ENCODE measurements around the gene CADPS2.
"Not testable (repeated sequence)": the region's sequence is repeated elsewhere in the genome, so short reads cannot be mapped to it uniquely, and the experiment has no call there.

CADPS2 gene

DNA sequence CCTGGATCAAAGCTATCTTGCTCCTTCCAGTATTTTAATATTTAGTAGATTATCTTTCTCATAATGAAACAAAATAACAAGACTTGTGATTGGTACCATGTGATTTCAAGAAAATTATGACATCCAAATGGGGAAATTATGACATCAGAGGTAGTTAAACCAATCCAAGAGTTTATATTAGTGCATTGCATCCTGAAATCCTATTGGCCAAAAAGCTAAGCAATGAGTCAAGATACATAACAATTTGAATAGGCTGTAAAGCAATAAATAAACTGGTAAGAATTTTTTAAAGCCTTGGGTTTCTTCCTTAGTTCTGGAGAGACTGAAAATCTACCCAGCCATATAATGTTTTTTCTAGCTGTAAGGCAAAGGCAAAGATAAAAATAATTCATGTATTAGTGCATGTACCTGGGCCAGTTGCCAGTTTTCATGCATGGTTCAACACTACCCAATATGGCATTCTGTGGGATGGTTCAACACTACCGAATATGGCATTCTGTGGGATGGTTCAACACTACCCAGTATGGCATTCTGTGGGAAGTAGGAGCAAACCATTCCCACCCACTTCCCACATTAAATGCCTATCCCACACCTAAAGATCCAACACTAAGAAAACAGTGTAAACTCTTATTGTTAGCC lies 183.3 kb downstream of the CADPS2 start, which contains the start of gene RNF148:
Gene RNF148 (minus strand): TSS at position 51 of the 639 bp plus-strand sequence. CDS start 172 bp downstream, outside the sequence.
- DNase-seq: no peak

DNA sequence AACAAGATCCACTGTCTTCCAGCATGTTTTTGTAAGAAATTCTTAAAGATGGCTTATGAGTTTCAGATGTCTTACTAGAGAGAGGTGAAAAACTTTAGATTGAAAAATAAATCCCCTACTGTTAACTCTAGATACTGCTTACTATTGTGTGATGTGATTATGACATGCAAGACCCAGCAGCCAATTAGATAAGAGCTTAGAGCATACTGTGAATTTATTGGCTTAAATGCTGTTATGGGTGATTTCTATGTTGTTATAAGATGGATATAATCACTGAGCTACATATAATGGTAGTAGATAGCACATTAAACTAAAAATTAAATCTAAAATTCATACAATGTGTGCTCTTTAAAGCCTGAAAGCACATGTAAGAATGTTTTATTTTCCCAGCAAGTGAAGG lies 187.2 kb downstream of the CADPS2 start, which contains the start of gene RNF133:
Gene RNF133 (minus strand): TSS at position 101 of the 400 bp plus-strand sequence. CDS start 199 bp downstream, outside the sequence.
- no peak for DNase-seq

- DNase-seq: no peak
Measured at GRCh38 chr7:122695816-122696215, 190.4 kb downstream of the CADPS2 start.

DNA sequence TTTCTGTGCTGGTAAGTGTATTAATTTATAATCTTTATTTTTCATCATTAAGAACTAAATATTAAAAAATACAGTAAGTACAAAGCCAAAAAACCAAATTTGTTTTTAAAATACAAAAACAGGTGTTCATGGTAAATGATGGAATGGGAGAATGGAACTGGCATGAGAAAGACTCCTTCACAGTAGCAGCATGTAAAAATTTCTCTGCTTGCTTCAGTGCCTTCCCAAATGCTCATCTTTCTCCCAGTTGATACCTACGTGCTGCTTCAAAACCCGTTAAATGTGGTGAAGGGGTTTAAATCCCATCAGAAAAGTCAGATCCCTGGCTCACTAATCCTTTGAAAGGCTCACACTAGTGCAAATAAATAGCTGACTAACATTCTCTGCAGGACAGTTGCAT lies 191.6 kb downstream of the CADPS2 start:
- DNase-seq: no peak

DNA sequence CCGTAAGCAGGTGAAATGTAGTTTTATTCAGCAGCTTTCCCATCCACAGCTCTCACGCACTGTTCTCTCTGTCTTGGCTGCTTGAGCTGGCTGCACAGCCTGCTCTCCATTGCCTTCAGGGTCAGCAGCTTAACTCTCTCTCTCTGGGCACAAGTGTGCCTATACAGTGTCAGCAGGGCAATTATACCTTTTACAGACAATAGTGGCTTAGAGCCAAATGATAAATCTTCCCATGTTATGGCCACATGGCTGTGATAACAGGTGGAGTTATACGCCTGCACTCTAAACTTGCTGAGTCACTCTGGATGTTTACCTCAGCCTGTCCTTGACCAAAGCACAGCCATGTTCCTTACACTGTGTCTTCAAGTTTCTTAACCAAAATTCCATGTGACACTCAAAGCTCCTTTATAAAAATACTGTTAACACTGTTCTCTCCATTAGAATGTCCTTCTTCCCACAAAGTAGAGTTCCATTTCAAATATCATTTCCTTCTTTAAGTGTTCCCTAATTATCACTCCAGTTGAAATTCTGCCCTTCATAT lies 193.4 kb downstream of the CADPS2 start:
- no peak for DNase-seq

DNA sequence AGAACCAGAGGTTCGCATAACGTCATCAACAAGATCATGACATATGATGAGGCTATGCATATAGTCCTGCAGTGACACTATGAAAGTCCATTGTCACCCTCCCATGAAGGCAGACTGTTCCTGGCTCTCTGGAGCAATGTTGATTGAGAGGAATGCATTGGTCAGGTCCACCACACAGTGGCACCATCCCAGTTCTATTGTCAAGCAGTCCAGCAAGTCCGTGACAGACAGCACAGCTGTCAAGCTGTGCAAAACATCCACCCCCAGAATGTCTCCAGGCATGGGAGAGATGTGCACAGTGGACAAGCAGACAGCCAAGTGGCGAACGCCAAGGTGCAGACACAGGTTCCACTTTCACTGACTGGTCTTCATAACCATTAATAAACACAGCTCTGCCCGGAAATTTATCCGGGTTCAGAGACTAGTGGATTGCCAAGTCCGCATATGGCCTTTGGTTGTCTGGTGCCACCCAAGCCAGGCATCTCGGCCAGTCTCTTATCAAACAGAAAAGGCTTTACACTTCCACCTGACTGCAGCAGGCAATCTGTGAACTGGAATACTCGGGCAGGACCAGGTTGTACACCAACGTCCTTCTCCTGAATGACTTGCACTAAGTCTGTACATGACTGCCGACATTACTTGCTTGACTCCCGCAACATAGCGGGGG lies 194.6 kb downstream of the CADPS2 start:
- no peak for DNase-seq

DNA sequence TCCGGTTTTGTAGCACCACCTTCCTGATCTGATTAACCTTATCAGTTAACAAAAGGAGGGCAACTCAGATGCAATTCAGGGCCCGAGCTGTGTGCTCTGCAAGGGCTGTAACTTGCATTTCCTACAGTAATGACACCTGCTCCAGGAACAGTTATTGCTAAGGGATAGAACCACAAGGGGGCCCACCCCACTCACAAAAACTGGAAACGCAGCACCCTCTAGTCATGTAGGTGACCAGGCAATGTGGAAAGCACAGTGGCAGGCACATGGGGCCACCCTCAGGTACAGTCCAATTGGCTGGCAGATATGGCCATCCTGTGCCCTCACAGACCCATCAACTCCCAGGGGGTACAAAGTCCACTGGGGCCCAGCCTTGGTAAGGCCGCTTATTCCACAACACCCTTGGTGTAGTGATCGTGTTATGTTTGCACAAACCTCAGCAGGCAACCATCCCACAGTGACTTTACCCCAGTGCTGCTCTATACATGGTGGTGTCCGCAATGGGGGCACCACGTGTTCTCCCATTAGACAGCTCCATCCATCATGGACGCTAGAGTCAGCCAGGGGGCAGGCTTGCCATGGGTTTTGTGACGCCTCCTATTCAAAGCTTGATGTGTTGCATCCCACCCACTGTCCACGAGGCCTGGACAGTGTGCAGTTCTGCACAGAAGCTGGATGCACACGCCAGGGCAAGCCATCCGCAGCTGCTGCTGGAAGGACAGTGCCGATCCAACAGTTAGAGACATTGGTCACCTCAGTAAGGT lies 196.7 kb downstream of the CADPS2 start:
- no peak for DNase-seq

DNA sequence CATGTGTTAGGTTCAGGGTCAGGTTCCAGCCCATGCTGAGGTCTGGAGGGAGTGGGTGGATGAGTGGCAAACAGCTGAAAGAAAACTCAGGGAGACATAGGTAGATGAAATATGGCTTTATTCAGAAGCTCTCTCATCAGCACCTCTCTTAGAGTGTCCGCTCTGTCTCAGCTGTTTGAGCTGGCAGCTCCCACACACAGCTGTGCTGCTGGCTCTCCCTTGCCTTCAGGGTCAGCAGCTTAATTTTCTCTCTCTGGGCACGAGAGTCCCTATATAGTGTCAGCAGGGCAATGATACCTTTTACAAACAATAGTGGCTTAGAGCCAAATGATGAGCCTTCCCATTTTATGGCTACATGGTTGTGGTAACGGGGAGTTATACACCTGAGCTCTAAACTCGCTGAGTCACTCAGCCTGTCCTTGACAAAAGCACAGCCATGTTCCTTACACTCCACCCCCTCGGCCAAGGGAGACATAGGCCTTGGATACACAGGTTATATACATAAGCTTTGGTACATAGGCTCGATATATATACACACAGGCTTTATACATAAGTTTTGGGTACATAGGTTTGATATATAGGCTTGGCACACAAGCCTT lies 197.8 kb downstream of the CADPS2 start:
- DNase-seq: no peak

DNA sequence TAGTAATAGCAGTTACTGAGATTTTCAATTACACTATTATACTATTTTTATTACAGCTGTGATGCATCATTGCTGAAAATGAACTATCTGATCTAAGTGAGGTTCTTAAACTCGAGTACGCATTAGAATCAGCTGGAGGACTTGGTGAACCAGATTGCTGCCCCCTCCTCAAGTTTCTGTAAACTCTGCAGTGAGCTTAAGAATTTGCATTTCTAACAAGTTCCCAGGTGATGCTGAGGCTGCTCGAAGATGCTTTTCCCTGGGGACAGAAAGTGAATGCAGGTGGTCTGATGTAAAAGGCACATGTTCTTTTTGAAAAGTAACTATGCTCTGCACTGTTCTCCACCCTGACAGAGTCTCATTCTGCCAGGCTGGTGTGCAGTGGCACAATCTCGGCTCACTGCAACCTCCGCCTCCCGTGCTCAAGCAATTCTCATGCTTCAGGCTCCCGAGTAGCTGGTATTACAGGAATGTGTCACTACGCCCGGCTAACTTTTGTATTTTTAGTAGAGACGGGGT lies 199.8 kb downstream of the CADPS2 start:
- no peak for DNase-seq

DNA sequence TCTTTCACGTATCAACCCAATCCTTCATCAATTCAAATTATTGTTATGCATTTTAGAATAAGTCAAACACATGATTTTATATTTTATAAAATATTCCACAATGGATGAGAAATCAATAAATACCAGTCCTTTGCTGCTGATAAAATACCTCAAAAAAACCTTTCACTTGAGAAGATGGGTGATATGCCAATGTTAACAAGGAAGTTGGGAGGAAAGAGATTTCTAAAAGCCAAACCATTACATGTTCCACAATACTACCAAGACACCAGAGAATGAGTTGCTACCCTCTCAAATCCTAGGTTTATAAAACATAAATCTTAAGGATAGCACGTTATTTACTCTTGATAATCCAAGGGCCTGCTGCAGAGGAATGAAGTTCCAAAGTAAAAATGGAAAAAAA lies 201.8 kb downstream of the CADPS2 start:
- DNase-seq: no peak

GRCh38 chr7:122682815-122683550 lies 203.3 kb downstream of the CADPS2 start:
- DNase-seq: no peak

- not testable (repeated sequence) for DNase-seq
Measured at GRCh38 chr7:122681186-122681585, 205.1 kb downstream of the CADPS2 start.

- DNase-seq: no peak
Measured at GRCh38 chr7:122679813-122680212, 206.4 kb downstream of the CADPS2 start.

GRCh38 chr7:122679269-122679709 lies 207.0 kb downstream of the CADPS2 start:
- DNase-seq: not testable (repeated sequence)

DNA sequence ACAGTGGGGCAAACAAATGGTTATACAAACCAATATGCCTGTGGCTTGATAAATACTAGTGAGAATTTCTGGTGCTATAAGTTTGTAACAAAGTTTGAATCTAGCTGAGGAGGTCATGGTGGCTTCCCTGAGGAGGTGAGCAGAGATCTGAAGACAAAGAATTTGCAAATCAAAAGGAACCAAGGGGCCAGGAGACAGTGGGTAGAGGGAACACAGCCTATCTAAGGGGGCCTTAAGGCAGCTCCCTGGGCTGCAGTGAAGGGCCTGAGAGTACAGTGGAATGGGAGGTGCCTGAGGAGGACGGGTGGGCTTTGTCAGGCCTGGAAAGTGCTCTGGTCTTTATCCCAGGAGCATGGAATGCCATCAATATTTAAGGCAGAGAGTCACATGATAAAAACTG lies 209.1 kb downstream of the CADPS2 start:
- no peak for DNase-seq

DNA sequence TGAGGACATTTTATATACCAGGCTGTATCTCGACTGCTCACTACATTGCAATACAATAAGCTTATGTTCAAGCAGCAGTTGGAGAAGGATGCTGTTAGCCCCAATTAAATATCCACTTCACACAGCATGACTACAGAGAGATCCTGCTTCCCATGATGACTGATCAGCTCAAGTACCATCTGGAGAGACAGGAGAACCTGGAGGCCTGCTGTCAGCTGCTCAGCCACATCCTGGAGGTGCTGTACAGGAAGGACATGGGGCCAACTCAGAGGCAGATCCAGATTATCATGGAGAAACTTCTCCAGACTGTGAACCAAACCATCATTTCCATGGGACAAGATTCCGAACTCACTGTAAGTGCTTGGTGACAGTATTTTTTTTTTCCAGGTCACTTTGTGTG lies 209.8 kb downstream of the CADPS2 start:
- no peak for DNase-seq

GRCh38 chr7:122675621-122676020 lies 210.6 kb downstream of the CADPS2 start:
- no peak for DNase-seq

DNA sequence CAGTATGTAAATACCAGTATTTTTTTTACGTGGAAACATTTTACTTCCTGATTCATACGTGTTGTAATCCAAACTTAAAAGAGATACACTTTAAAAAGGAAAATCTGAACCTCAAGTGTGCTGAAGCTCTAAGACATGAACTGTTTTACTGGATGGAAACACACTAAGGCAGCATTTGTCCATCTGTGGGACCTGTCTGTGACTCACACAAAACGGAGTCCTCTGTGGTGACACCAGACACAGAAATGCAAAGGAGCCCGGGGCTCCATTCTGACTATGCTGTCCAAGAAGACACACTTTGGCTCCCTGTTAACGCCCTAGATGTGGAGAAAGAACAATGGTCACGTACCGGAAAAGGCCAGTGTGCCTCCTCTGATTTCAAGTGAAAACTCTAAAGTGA lies 211.2 kb downstream of the CADPS2 start:
- DNase-seq: no peak

DNA sequence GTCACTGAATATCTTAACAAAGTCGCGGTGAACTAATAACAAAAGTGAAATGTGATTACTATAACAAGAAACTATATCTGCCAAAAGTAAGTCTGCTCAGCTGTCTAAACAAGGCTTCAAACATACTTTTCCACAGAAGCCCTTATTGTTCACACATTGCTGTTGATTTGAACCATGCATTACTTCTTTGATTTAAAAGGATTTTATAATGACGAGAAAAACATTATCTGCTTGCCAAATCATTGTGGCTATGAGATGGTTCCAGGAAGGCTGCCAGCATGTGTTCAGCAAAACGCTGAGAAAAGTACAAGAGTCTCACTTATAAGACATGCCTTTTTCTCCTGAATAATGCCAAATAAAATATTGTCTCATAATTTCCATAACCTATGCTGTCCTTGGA lies 211.8 kb downstream of the CADPS2 start:
- DNase-seq: no peak

- no peak for DNase-seq
Measured at GRCh38 chr7:122673951-122674350, 212.3 kb downstream of the CADPS2 start.

DNA sequence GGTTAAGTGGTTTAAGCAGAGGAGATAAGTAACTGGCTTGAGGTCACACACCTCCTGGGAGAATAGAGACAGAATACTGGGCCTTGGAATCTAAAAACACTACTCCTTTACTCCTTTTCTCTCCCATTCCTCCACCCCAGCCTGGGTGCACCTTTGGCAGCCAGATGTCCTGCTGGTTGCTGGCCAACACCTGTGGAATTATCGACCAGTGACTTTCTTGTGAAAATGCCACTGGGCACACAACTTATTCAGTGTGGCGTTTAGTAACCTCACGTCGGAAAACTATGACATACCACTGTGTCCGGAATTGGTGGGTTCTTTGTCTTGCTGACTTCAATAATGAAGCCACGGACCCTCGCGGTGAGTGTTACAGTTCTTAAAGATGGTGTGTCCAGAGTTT lies 213.7 kb downstream of the CADPS2 start:
- DNase-seq: no peak

GRCh38 chr7:122663733-122664132 lies 222.5 kb downstream of the CADPS2 start:
- DNase-seq: no peak
